HCT116 (cell line): ENCODE measurements around the gene SDCCAG8.

ENCODE experiments used
- CBX3 ChIP-seq: IDR thresholded peaks from 2 replicates; pipeline ENCODE4 v1.6.1; 2012; ENCODE audit warnings: low read depth
- EGR1 ChIP-seq: IDR thresholded peaks from 2 replicates; pipeline ENCODE4 v1.6.1; 2012; ENCODE audit warnings: low read depth
- RAD21 ChIP-seq: IDR thresholded peaks from 2 replicates; pipeline ENCODE4 v1.6.1; 2012; ENCODE audit warnings: low read depth, mild to moderate bottlenecking
- TCF7L2 ChIP-seq: IDR thresholded peaks from 2 replicates; pipeline ENCODE4 v1.7.0; 2011; ENCODE audit warnings: borderline replicate concordance, inconsistent platforms; ENCODE audit not compliant: insufficient read depth, insufficient read length; ENCODE audit errors: extremely low read depth
- TF ChIP-seq, protein P1 (sequence below), 3 experiments: fragments of 200-600 bp in 1 of 3; sonication (generic) in 1 of 3; IDR thresholded peaks in 2 of 3; conservative IDR thresholded peaks in 1 of 3; 2 replicates each; pipeline ENCODE4 v1.5.1; 2012 to 2017; ENCODE audit warnings: low read depth in 2 of 3, low read length in 2 of 3, antibody characterized with exemption in 1 of 3, borderline replicate concordance in 1 of 3, control low read depth in 1 of 3, mild to moderate bottlenecking in 1 of 3, mixed read lengths in 1 of 3, mixed run types in 1 of 3, moderate library complexity in 1 of 3; ENCODE audit not compliant: insufficient read depth in 1 of 3
- TF ChIP-seq, protein P2 (sequence below): IDR thresholded peaks from 2 replicates; pipeline ENCODE4 v1.6.1; 2012; ENCODE audit warnings: low read depth

DNA sequence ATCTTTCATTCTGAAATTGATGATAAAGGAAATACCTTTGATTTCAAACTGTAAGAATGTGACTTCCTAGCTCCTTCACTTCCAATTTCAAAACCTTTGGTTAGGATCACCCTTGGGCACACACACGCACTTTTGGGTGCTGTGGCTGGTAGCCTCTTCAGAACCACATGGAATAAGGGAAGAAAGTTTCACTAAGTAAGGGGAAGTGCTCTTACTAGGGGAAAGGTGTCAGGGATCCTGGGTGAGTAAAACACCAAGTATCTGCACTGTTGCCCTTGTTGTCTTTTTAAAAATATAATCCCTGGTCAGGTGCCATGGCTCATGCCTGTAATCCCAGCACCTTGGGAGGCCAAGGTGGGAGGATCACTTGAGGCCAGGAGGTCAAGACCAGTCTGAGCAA is 132.4 kb downstream of the SDCCAG8 start:
- TF ChIP-seq, protein P1, sequence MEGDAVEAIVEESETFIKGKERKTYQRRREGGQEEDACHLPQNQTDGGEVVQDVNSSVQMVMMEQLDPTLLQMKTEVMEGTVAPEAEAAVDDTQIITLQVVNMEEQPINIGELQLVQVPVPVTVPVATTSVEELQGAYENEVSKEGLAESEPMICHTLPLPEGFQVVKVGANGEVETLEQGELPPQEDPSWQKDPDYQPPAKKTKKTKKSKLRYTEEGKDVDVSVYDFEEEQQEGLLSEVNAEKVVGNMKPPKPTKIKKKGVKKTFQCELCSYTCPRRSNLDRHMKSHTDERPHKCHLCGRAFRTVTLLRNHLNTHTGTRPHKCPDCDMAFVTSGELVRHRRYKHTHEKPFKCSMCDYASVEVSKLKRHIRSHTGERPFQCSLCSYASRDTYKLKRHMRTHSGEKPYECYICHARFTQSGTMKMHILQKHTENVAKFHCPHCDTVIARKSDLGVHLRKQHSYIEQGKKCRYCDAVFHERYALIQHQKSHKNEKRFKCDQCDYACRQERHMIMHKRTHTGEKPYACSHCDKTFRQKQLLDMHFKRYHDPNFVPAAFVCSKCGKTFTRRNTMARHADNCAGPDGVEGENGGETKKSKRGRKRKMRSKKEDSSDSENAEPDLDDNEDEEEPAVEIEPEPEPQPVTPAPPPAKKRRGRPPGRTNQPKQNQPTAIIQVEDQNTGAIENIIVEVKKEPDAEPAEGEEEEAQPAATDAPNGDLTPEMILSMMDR (IDR thresholded peaks at IDR 0.05 in 2 of 3, conservative IDR thresholded peaks at IDR 0.05 in 1 of 3; ENCODE audit: borderline replicate concordance in 1 of 3, insufficient read depth in 1 of 3, low read depth in 2 of 3, low read length in 2 of 3): no peak
- TF ChIP-seq TCF7L2: no peak
- TF ChIP-seq CBX3: no peak
- no peak for TF ChIP-seq EGR1
- TF ChIP-seq RAD21: no peak
- TF ChIP-seq, protein P2, sequence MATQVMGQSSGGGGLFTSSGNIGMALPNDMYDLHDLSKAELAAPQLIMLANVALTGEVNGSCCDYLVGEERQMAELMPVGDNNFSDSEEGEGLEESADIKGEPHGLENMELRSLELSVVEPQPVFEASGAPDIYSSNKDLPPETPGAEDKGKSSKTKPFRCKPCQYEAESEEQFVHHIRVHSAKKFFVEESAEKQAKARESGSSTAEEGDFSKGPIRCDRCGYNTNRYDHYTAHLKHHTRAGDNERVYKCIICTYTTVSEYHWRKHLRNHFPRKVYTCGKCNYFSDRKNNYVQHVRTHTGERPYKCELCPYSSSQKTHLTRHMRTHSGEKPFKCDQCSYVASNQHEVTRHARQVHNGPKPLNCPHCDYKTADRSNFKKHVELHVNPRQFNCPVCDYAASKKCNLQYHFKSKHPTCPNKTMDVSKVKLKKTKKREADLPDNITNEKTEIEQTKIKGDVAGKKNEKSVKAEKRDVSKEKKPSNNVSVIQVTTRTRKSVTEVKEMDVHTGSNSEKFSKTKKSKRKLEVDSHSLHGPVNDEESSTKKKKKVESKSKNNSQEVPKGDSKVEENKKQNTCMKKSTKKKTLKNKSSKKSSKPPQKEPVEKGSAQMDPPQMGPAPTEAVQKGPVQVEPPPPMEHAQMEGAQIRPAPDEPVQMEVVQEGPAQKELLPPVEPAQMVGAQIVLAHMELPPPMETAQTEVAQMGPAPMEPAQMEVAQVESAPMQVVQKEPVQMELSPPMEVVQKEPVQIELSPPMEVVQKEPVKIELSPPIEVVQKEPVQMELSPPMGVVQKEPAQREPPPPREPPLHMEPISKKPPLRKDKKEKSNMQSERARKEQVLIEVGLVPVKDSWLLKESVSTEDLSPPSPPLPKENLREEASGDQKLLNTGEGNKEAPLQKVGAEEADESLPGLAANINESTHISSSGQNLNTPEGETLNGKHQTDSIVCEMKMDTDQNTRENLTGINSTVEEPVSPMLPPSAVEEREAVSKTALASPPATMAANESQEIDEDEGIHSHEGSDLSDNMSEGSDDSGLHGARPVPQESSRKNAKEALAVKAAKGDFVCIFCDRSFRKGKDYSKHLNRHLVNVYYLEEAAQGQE: no peak
